Heart left ventricle (tissue), 16 donors: Measurements from ENCODE around the gene NANP. TPM values are rescaled to one million over a fixed set of nuclear protein-coding genes. Genes with fewer than 3 reads are reported as not detected.

Experiments
- ATAC-seq, 4 donors: fragments of 200-7000 bp; cut with Tn5 transposase; one replicate each; pipeline ENCODE4 v1.9.1; 2020 to 2022; ENCODE audit warnings: moderate library complexity in 4 of 4, mild to moderate bottlenecking in 3 of 4, moderate number of reproducible peaks in 1 of 4
- DNase-seq, 5 donors: peaks; one replicate each; pipeline ENCODE4 v3.0.0-alpha.2; 2020
- H3K27ac ChIP-seq, 12 donors: fragments of 200-600 bp; sonication (generic) in 4 of 12; one replicate each; pipeline versions ENCODE4 v1.5.0 to v1.8.0; 2016 to 2022; ENCODE audit warnings: mild to moderate bottlenecking in 2 of 12
- H3K27me3 ChIP-seq, 9 donors: fragments of 200-600 bp; sonication (generic) in 2 of 9; one replicate each; pipeline versions ENCODE4 v1.5.1 to v1.8.0; 2016 to 2022; ENCODE audit warnings: mild to moderate bottlenecking in 3 of 9
- H3K36me3 ChIP-seq, 9 donors: fragments of 200-600 bp; sonication (generic) in 2 of 9; one replicate each; pipeline versions ENCODE4 v1.5.0 to v1.8.0; 2018 to 2022; ENCODE audit warnings: mild to moderate bottlenecking in 2 of 9
- H3K4me1 ChIP-seq, 12 donors: fragments of 200-600 bp; sonication (generic) in 4 of 12; one replicate each; pipeline versions ENCODE4 v1.5.0 to v1.8.0; 2016 to 2022; ENCODE audit warnings: mild to moderate bottlenecking in 3 of 12
- H3K4me3 ChIP-seq, 12 donors: fragments of 200-600 bp; sonication (generic) in 4 of 12; one replicate each; pipeline versions ENCODE4 v1.5.0 to v1.8.0; 2017 to 2022; ENCODE audit warnings: mild to moderate bottlenecking in 9 of 12, moderate library complexity in 4 of 12
- H3K9me3 ChIP-seq, 12 donors: fragments of 200-600 bp; sonication (generic) in 4 of 12; one replicate each; pipeline versions ENCODE4 v1.5.0 to v1.8.0; 2016 to 2022; ENCODE audit warnings: mild to moderate bottlenecking in 1 of 12
- POLR2A ChIP-seq, 2 donors: fragments of 450-650 bp; IDR thresholded peaks; one replicate each; pipeline ENCODE4 v1.6.1; 2017; ENCODE audit warnings: antibody characterized with exemption in 2 of 2, mild to moderate bottlenecking in 2 of 2, moderate library complexity in 2 of 2
- WGBS, 4 donors: extraction: QIAGEN DNeasy Blood & Tissue Kit in 2 of 4; methylation state at CpG; one replicate each; pipeline versions ENCODE4 v1.1.5 to v1.1.7; 2013 to 2018; 5-methylcytosine and 5-hydroxymethylcytosine counted together
- intact Hi-C, 10 donors: fragments of 100-400 bp; cut with DNase I; formaldehyde crosslinking; loops; one replicate each; pipeline versions ENCODE4 v1.11.1 to v1.14.2; 2022
- polyA plus RNA-seq, 2 donors: library from polyadenylated mRNA; stranded (reverse); fragments of 200-250 nt; gene quantifications; one replicate each; pipeline ENCODE4 v1.2.3, GENCODE V29; 2013
- total RNA-seq, 9 donors: library from RNA; depleted of rRNA in 2 of 9; stranded (reverse); fragments of >200 nt in 2 of 9; fragmentation: NEBNext Ultra II Directional in 3 of 9; extraction: Animal tissue kit (Norgen Biotek cat#: 25700) in 3 of 9; gene quantifications; one replicate each; pipeline versions ENCODE4 v1.1.0 to v1.2.4, GENCODE V29; 2016 to 2023
- TF ChIP-seq, protein P1 (sequence below), 12 donors: fragments of 200-600 bp; sonication (generic) in 4 of 12; IDR thresholded peaks; one replicate each; pipeline versions ENCODE4 v1.5.0 to v1.8.0; 2018 to 2022; ENCODE audit warnings: antibody characterized with exemption in 12 of 12, mild to moderate bottlenecking in 5 of 12
- donor health status: ischemic (EF 13 %, LVEDD 7.1; RV severe dilation, severe dysfunction).
- donor health status: healthy with polysubstance abuse.
- donor health status: DM: no; HTN: yes; CAD: no.
- donor health status: DM: no; HTN: no; CAD: no.
- donor health status: ischemic (EF 25% LVEDD 6.9; RV normal size, moderate dysfunction).
- donor health status: ischemic (EF 25% LVEDD 5.7; RV mildly dilated, moderate dysfunction).
- donor health status: healthy.
- donor health status: DM: yes; HTN: yes; CAD: no.
- donor health status: ischemic (EF 35%, LVEDD 5.7; RV mildly dilated, moderate dysfunction).
- donor health status: nonischemic (EF 11% LVEDD 7.7; RV severe dilation, severe dysfunction).
- donor health status: DM: yes; HTN: yes; CAD: no.
- donor health status: PGD.
- donor health status: ischemic (EF 29% LVEDD 5.4; RV normal size, mild dysfunction).
- donor health status: nonischemic (EF 23%, LVEDD 6.1; RV moderate dilation, normal function).

NANP gene
- total and polyA plus RNA-seq, 11 donors: 1.8 to 5.2 (median 3.1) TPM

DNA sequence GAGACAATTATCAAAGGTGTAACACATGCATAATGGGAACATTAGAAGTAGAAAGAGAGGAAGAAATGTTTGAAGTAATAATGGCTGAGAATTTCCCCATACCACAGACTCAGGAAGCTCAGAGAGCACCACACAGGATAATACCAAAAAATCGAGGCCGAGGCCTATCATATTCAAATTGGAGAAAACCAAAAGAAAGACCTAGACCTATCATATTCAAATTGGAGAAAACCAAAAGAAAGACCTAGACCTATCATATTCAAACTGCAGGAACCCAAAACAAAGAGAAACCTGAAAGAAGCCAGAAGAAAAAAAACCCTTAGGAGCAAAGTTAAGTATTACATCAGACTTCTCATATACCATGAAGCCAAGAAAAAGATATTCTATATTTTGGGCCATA, 56.5 kb downstream of the NANP start:
- intact Hi-C loops: no loop called here
- H3K4me3 ChIP-seq: no peak overlapping the region

DNA sequence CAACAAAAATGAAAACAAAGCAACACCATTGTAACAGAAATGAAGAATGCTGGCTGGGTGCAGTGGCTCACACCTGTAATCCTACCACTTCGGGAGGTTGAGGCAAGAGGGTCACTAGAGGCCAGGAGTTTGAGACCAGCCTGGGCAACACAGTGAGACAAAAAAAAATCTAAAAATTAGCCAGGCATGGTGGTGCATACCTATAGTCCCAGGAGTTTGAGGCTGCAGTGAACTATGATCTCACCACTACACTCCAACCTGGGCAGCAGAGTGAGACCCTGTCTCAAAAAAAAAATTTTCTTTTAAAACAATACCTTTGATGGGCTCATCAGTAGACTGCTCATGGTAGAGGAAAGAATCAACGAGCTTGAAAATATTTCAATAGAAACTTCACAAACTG, 57.0 kb downstream of the NANP start:
- H3K27me3 ChIP-seq: no peaks in the 10 kb centered on the region
- no peak overlapping the region for H3K27ac ChIP-seq
- 88 to 93% (median 92%) methylated on average over 2 of the region's 2 CpGs for WGBS, 4 donors
- H3K4me1 ChIP-seq: no peaks in the 10 kb centered on the region
- DNase-seq (no peak), ATAC-seq (no peak)
- no peak for TF ChIP-seq POLR2A (IDR thresholded peaks at IDR 0.05)
- TF ChIP-seq, protein P1, sequence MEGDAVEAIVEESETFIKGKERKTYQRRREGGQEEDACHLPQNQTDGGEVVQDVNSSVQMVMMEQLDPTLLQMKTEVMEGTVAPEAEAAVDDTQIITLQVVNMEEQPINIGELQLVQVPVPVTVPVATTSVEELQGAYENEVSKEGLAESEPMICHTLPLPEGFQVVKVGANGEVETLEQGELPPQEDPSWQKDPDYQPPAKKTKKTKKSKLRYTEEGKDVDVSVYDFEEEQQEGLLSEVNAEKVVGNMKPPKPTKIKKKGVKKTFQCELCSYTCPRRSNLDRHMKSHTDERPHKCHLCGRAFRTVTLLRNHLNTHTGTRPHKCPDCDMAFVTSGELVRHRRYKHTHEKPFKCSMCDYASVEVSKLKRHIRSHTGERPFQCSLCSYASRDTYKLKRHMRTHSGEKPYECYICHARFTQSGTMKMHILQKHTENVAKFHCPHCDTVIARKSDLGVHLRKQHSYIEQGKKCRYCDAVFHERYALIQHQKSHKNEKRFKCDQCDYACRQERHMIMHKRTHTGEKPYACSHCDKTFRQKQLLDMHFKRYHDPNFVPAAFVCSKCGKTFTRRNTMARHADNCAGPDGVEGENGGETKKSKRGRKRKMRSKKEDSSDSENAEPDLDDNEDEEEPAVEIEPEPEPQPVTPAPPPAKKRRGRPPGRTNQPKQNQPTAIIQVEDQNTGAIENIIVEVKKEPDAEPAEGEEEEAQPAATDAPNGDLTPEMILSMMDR (IDR thresholded peaks at IDR 0.05): no peak
- no peak overlapping the region for H3K4me3 ChIP-seq
- no peaks in the 10 kb centered on the region for H3K36me3 ChIP-seq
- H3K9me3 ChIP-seq: peaks cover 0 to 9% (median 0%) of the 10 kb centered on the region in 12 donors
- intact Hi-C loops: no loop called here

More for the DNA sequence above, 56.5 kb downstream of the NANP start:
- H3K9me3 ChIP-seq: peaks cover 0 to 9% (median 0%) of the 10 kb centered on the region in 12 donors
- H3K36me3 ChIP-seq: no peaks in the 10 kb centered on the region
- no peaks in the 10 kb centered on the region for H3K27me3 ChIP-seq
- H3K27ac ChIP-seq: no peak overlapping the region
- WGBS, 4 donors: 93 to 99% (median 95%) methylated on average over 2 of the region's 2 CpGs
- TF ChIP-seq POLR2A (IDR thresholded peaks at IDR 0.05): no peak
- TF ChIP-seq, protein P1 (IDR thresholded peaks at IDR 0.05): no peak
- DNase-seq: no peak
- ATAC-seq: no peak
- no peaks in the 10 kb centered on the region for H3K4me1 ChIP-seq

DNA sequence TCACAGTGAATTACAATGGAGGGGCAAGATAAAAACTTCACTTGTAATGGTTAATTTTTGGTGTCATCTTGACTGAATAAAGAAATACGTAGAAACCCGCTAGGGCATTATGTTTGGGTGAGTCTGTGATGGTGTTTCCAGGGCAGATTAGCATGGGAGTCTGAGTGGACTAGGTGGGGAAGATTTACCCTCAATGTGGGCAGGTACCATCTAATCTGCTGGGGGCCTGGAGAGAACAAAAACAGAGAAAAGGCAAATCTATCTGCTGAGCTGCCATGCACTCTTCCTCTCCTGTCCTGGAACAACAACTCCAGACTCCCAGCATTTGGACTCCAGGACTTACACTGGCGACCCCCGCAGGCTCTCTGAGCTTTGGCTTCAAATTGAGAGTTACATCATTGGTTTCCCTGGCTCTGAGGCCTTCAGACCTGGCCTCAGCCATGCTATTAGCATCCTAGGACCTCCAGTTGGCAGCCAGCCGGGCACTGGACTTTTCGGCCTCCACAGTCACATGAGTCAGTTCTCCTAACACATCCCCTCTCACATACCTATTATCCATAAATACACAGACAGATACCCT, 58.1 kb downstream of the NANP start:
- 72 to 82% (median 78%) methylated on average over 6 of the region's 6 CpGs for WGBS, 4 donors

DNA sequence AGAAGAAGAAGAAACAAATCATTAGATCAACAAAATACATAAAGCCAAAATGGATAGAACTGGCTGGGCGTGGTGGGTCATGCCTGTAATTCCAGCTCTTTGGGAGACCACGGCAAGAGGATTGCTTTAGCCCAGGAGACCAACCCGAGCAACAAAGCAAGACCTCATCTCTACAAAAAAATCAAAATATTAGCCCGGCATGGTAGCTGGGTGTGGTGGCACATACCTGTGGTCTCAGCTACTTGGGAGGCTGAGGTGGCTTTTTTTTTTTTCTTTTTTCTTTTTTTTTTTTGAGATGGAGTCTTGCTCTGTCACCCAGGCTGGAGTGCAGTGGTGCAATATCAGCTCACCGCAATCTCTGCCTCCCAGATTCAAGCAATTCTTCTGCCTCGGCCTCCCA, 59.9 kb downstream of the NANP start:
- no peak overlapping the region for H3K27ac ChIP-seq

More for the DNA sequence above, 58.1 kb downstream of the NANP start:
- DNase-seq (no peak), ATAC-seq (no peak)
- H3K9me3 ChIP-seq: peaks cover 0 to 9% (median 0%) of the 10 kb centered on the region in 12 donors
- no peaks in the 10 kb centered on the region for H3K4me1 ChIP-seq
- intact Hi-C loops: no loop called here
- H3K4me3 ChIP-seq: no peak overlapping the region
- H3K27ac ChIP-seq: no peak overlapping the region
- TF ChIP-seq, protein P1 (IDR thresholded peaks at IDR 0.05): no peak
- TF ChIP-seq POLR2A (IDR thresholded peaks at IDR 0.05): no peak
- H3K27me3 ChIP-seq: no peaks in the 10 kb centered on the region
- H3K36me3 ChIP-seq: no peaks in the 10 kb centered on the region

More for the DNA sequence above, 59.9 kb downstream of the NANP start:
- H3K9me3 ChIP-seq: peaks cover 0 to 9% (median 0%) of the 10 kb centered on the region in 12 donors
- intact Hi-C loops: no loop called here
- no peaks in the 10 kb centered on the region for H3K36me3 ChIP-seq
- no peaks in the 10 kb centered on the region for H3K4me1 ChIP-seq
- WGBS, 4 donors: 94 to 98% (median 97%) methylated on average over 6 of the region's 6 CpGs
- no peak for TF ChIP-seq POLR2A (IDR thresholded peaks at IDR 0.05)
- TF ChIP-seq, protein P1 (IDR thresholded peaks at IDR 0.05): no peak
- no peak overlapping the region for H3K4me3 ChIP-seq
- no peak for DNase-seq
- no peaks in the 10 kb centered on the region for H3K27me3 ChIP-seq
- no peak for ATAC-seq
